ENCODE data around the gene NMT1.

Gene NMT1

GRCh38 chr17:45022655-45023339, 38.3 kb upstream of the NMT1 start:
- Histone ChIP-seq H3K4me2 (ENCODE audit: low read length) (no peak overlapping the region), H3K4me3 (ENCODE audit: low read length) (no peak overlapping the region), H3K9me3 (replicated peaks; ENCODE audit: low read length) (no peaks in the 10 kb centered on the region), H3K4me1 (ENCODE audit: control insufficient read depth, insufficient read depth, low read length) (peaks cover 19% of the 10 kb centered on the region), H3K9ac (ENCODE audit: low read depth, low read length) (no peak overlapping the region), H3K27me3 (ENCODE audit: control insufficient read depth, insufficient read depth, low read length) (no peaks in the 10 kb centered on the region), H3K36me3 (ENCODE audit: insufficient read depth, low read length) (no peaks in the 10 kb centered on the region)

DNA sequence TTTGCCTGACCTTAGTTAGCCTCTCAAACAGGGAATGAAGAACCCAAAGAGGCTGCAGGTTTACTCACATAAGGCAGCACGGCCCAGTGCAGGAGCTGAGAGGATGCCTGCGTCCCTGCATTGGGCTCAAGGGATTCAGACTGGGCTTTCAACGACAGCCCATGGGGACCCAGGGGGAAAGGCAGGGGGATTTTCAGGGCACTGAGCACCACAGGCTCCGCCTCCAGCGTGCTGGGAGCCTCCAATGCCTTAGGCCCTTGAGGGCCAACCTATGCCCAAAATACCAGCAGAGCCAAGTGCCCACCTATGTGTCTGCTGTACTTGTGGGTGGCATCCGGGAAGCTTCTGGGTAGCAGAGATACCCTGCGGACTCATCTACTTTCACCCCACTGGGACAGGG, 32.0 kb upstream of the NMT1 start:
- H3K27me3 ChIP-seq (ENCODE audit: control insufficient read depth, insufficient read depth, low read length) = no peaks in the 10 kb centered on the region
- no peak overlapping the region for H3K4me3 ChIP-seq (ENCODE audit: low read length)
- no peaks in the 10 kb centered on the region for H3K9me3 ChIP-seq (replicated peaks; ENCODE audit: low read length)
- H3K9ac ChIP-seq (ENCODE audit: low read depth, low read length) = no peak overlapping the region
- H3K4me1 ChIP-seq (ENCODE audit: control insufficient read depth, insufficient read depth, low read length) = no peaks in the 10 kb centered on the region
- peaks cover 25% of the 10 kb centered on the region for H3K36me3 ChIP-seq (ENCODE audit: insufficient read depth, low read length)
- no peak overlapping the region for H3K4me2 ChIP-seq (ENCODE audit: low read length)

GRCh38 chr17:45029758-45030423, 31.2 kb upstream of the NMT1 start:
- no peak overlapping the region for H3K9ac ChIP-seq (ENCODE audit: low read depth, low read length)
- H3K4me3 ChIP-seq (ENCODE audit: low read length) = no peak overlapping the region
- no peak overlapping the region for H3K4me2 ChIP-seq (ENCODE audit: low read length)
- peaks cover 29% of the 10 kb centered on the region for H3K36me3 ChIP-seq (ENCODE audit: insufficient read depth, low read length)
- no peaks in the 10 kb centered on the region for H3K4me1 ChIP-seq (ENCODE audit: control insufficient read depth, insufficient read depth, low read length)
- no peaks in the 10 kb centered on the region for H3K27me3 ChIP-seq (ENCODE audit: control insufficient read depth, insufficient read depth, low read length)
- H3K9me3 ChIP-seq (replicated peaks; ENCODE audit: low read length) = no peaks in the 10 kb centered on the region

- Histone ChIP-seq H3K4me3 (ENCODE audit: low read length) (no peak overlapping the region), H3K9me3 (replicated peaks; ENCODE audit: low read length) (no peaks in the 10 kb centered on the region), H3K4me1 (ENCODE audit: control insufficient read depth, insufficient read depth, low read length) (no peaks in the 10 kb centered on the region), H3K4me2 (ENCODE audit: low read length) (no peak overlapping the region), H3K27me3 (ENCODE audit: control insufficient read depth, insufficient read depth, low read length) (no peaks in the 10 kb centered on the region), H3K36me3 (ENCODE audit: insufficient read depth, low read length) (peaks cover 29% of the 10 kb centered on the region), H3K9ac (ENCODE audit: low read depth, low read length) (no peak overlapping the region)
These were observed 30.4 kb upstream of the NMT1 start for GRCh38 chr17:45030733-45031132.

GRCh38 chr17:45031231-45032173, 29.6 kb upstream of the NMT1 start:
- Histone ChIP-seq H3K4me1 (ENCODE audit: control insufficient read depth, insufficient read depth, low read length) (no peaks in the 10 kb centered on the region), H3K4me2 (ENCODE audit: low read length) (no peak overlapping the region), H3K36me3 (ENCODE audit: insufficient read depth, low read length) (peaks cover 29% of the 10 kb centered on the region), H3K27me3 (ENCODE audit: control insufficient read depth, insufficient read depth, low read length) (no peaks in the 10 kb centered on the region), H3K4me3 (ENCODE audit: low read length) (no peak overlapping the region), H3K9me3 (replicated peaks; ENCODE audit: low read length) (no peaks in the 10 kb centered on the region), H3K9ac (ENCODE audit: low read depth, low read length) (no peak overlapping the region)

GRCh38 chr17:45032174-45032541, 29.0 kb upstream of the NMT1 start:
- Histone ChIP-seq H3K9me3 (replicated peaks; ENCODE audit: low read length) (no peaks in the 10 kb centered on the region), H3K27me3 (ENCODE audit: control insufficient read depth, insufficient read depth, low read length) (no peaks in the 10 kb centered on the region), H3K4me1 (ENCODE audit: control insufficient read depth, insufficient read depth, low read length) (no peaks in the 10 kb centered on the region), H3K4me3 (ENCODE audit: low read length) (no peak overlapping the region), H3K9ac (ENCODE audit: low read depth, low read length) (no peak overlapping the region), H3K4me2 (ENCODE audit: low read length) (no peak overlapping the region), H3K36me3 (ENCODE audit: insufficient read depth, low read length) (peaks cover 29% of the 10 kb centered on the region)

- peaks cover 24% of the 10 kb centered on the region for H3K36me3 ChIP-seq (ENCODE audit: insufficient read depth, low read length)
- no peaks in the 10 kb centered on the region for H3K9me3 ChIP-seq (replicated peaks; ENCODE audit: low read length)
- H3K27me3 ChIP-seq (ENCODE audit: control insufficient read depth, insufficient read depth, low read length) = no peaks in the 10 kb centered on the region
- no peak overlapping the region for H3K4me3 ChIP-seq (ENCODE audit: low read length)
- no peak overlapping the region for H3K4me2 ChIP-seq (ENCODE audit: low read length)
- peaks cover 9% of the 10 kb centered on the region for H3K4me1 ChIP-seq (ENCODE audit: control insufficient read depth, insufficient read depth, low read length)
- H3K9ac ChIP-seq (ENCODE audit: low read depth, low read length) = no peak overlapping the region
These were observed 26.5 kb upstream of the NMT1 start for GRCh38 chr17:45034599-45034998.

DNA sequence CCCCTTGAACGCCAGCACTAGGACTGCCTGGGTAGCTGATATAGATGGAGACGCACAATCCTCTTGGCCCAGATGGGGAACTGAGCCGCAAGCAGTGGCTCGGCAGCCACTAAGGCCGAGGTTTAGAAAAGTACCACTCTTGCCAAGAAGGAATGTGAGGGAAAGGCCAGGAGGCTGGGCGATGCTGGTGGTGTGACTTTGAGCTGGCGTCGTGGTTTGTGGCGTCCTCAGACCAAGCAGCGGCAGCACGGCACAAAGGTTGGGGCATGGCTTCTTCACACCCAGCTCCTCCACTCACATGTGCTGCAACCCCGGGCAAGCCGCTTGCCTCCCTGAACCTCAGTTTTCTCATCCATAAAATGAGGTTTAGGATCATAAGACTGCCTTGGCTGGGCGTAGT, 25.3 kb upstream of the NMT1 start:
- H3K9ac ChIP-seq (ENCODE audit: low read depth, low read length) = no peak overlapping the region
- H3K36me3 ChIP-seq (ENCODE audit: insufficient read depth, low read length) = peaks cover 15% of the 10 kb centered on the region
- no peaks in the 10 kb centered on the region for H3K9me3 ChIP-seq (replicated peaks; ENCODE audit: low read length)
- no peaks in the 10 kb centered on the region for H3K27me3 ChIP-seq (ENCODE audit: control insufficient read depth, insufficient read depth, low read length)
- no peak overlapping the region for H3K4me2 ChIP-seq (ENCODE audit: low read length)
- H3K4me1 ChIP-seq (ENCODE audit: control insufficient read depth, insufficient read depth, low read length) = peaks cover 10% of the 10 kb centered on the region
- H3K4me3 ChIP-seq (ENCODE audit: low read length) = no peak overlapping the region

- Histone ChIP-seq H3K4me1 (ENCODE audit: control insufficient read depth, insufficient read depth, low read length) (peaks cover 10% of the 10 kb centered on the region), H3K9me3 (replicated peaks; ENCODE audit: low read length) (no peaks in the 10 kb centered on the region), H3K4me3 (ENCODE audit: low read length) (no peak overlapping the region), H3K9ac (ENCODE audit: low read depth, low read length) (no peak overlapping the region), H3K27me3 (ENCODE audit: control insufficient read depth, insufficient read depth, low read length) (no peaks in the 10 kb centered on the region), H3K4me2 (ENCODE audit: low read length) (no peak overlapping the region), H3K36me3 (ENCODE audit: insufficient read depth, low read length) (peaks cover 7% of the 10 kb centered on the region)
These were observed 24.4 kb upstream of the NMT1 start for GRCh38 chr17:45036691-45037090.

- no peaks in the 10 kb centered on the region for H3K9me3 ChIP-seq (replicated peaks; ENCODE audit: low read length)
- peaks cover 27% of the 10 kb centered on the region for H3K4me1 ChIP-seq (ENCODE audit: control insufficient read depth, insufficient read depth, low read length)
- H3K27me3 ChIP-seq (ENCODE audit: control insufficient read depth, insufficient read depth, low read length) = no peaks in the 10 kb centered on the region
- peaks cover 3% of the 10 kb centered on the region for H3K36me3 ChIP-seq (ENCODE audit: insufficient read depth, low read length)
- H3K4me2 ChIP-seq (ENCODE audit: low read length) = no peak overlapping the region
- no peak overlapping the region for H3K4me3 ChIP-seq (ENCODE audit: low read length)
- no peak overlapping the region for H3K9ac ChIP-seq (ENCODE audit: low read depth, low read length)
These were observed 22.1 kb upstream of the NMT1 start for GRCh38 chr17:45038728-45039634.

- H3K4me2 ChIP-seq (ENCODE audit: low read length) = no peak overlapping the region
- no peaks in the 10 kb centered on the region for H3K36me3 ChIP-seq (ENCODE audit: insufficient read depth, low read length)
- no peaks in the 10 kb centered on the region for H3K27me3 ChIP-seq (ENCODE audit: control insufficient read depth, insufficient read depth, low read length)
- no peaks in the 10 kb centered on the region for H3K9me3 ChIP-seq (replicated peaks; ENCODE audit: low read length)
- no peak overlapping the region for H3K4me3 ChIP-seq (ENCODE audit: low read length)
- H3K4me1 ChIP-seq (ENCODE audit: control insufficient read depth, insufficient read depth, low read length) = peaks cover 30% of the 10 kb centered on the region
- no peak overlapping the region for H3K9ac ChIP-seq (ENCODE audit: low read depth, low read length)
These were observed 20.7 kb upstream of the NMT1 start for GRCh38 chr17:45040459-45040858.
